Mesendoderm (in vitro differentiated cells): ENCODE results near the gene GADL1.

Source experiments
- DNase-seq: peaks from one replicate; pipeline ENCODE4 v3.0.0; 2013
- H2AK5ac ChIP-seq: 2 replicates; pipeline ENCODE4 v1.6.1; 2013; ENCODE audit warnings: low read length, inconsistent platforms
- H2BK120ac ChIP-seq: 2 replicates; pipeline ENCODE4 v1.6.1; 2013; ENCODE audit warnings: low read depth, mild to moderate bottlenecking, low read length, moderate library complexity, mixed read lengths
- H2BK15ac ChIP-seq: replicated peaks from 2 replicates; pipeline ENCODE4 v1.6.1; 2013; ENCODE audit warnings: low read depth, mild to moderate bottlenecking, moderate library complexity
- H2BK5ac ChIP-seq: 2 replicates; pipeline ENCODE4 v1.6.1; 2013; ENCODE audit warnings: low read length, inconsistent platforms
- H3K18ac ChIP-seq: 2 replicates; pipeline ENCODE4 v1.6.1; 2013; ENCODE audit warnings: mild to moderate bottlenecking, low read length, mixed read lengths
- H3K23ac ChIP-seq: one replicate; pipeline ENCODE4 v1.6.1; 2013; ENCODE audit warnings: low read length
- H3K27ac ChIP-seq: 2 replicates; pipeline ENCODE4 v1.5.1; 2013; ENCODE audit warnings: low read depth, mild to moderate bottlenecking, inconsistent platforms, low read length, moderate library complexity
- H3K27me3 ChIP-seq: 2 replicates; pipeline ENCODE4 v1.6.1; 2013; ENCODE audit warnings: low read length, control low read depth, mild to moderate bottlenecking, inconsistent platforms; ENCODE audit not compliant: insufficient read depth, poor library complexity
- H3K36me3 ChIP-seq: 2 replicates; pipeline ENCODE4 v1.6.1; 2013; ENCODE audit warnings: low read length, inconsistent platforms; ENCODE audit not compliant: control insufficient read depth, insufficient read depth
- H3K4ac ChIP-seq: one replicate; pipeline ENCODE4 v1.6.1; 2013; ENCODE audit warnings: low read depth, mild to moderate bottlenecking, low read length, moderate library complexity
- H3K4me1 ChIP-seq: 2 replicates; pipeline ENCODE4 v1.6.1; 2013; ENCODE audit warnings: low read depth, low read length, inconsistent platforms; ENCODE audit not compliant: control insufficient read depth
- H3K4me2 ChIP-seq: 2 replicates; pipeline ENCODE4 v1.6.1; 2013; ENCODE audit warnings: low read length
- H3K4me3 ChIP-seq: 2 replicates; pipeline ENCODE4 v1.5.1; 2013; ENCODE audit warnings: mild to moderate bottlenecking, low read length
- H3K56ac ChIP-seq: one replicate; pipeline ENCODE4 v1.6.1; 2013; ENCODE audit warnings: low read length
- H3K79me1 ChIP-seq: 2 replicates; pipeline ENCODE4 v1.6.1; 2013; ENCODE audit warnings: low read length, inconsistent platforms
- H3K79me2 ChIP-seq: 2 replicates; pipeline ENCODE4 v1.6.1; 2013; ENCODE audit warnings: mild to moderate bottlenecking, low read length; ENCODE audit not compliant: control insufficient read depth, insufficient read depth
- H3K9ac ChIP-seq: 2 replicates; pipeline ENCODE4 v1.6.1; 2013; ENCODE audit warnings: low read length, inconsistent platforms
- H4K5ac ChIP-seq: one replicate; pipeline ENCODE4 v1.6.1; 2013; ENCODE audit warnings: low read length
- H4K8ac ChIP-seq: one replicate; pipeline ENCODE4 v1.6.1; 2013; ENCODE audit warnings: low read depth, mild to moderate bottlenecking, control low read depth, low read length, moderate library complexity
- WGBS: extraction: QIAGEN DNeasy Blood & Tissue Kit; methylation state at CpG from one replicate; pipeline ENCODE4 v1.1.7; 2013; ENCODE audit warnings: low lambda C conversion rate, missing lambda C conversion rate; ENCODE audit not compliant: insufficient coverage; ENCODE audit errors: extremely low coverage; 5-methylcytosine and 5-hydroxymethylcytosine counted together

Gene GADL1

GRCh38 chr3:30707825-30708224, 186.6 kb downstream of the GADL1 start:
- H3K4me1 ChIP-seq, result no peaks in the 10 kb centered on the region
- no peak overlapping the region for H2BK15ac ChIP-seq
- H3K27ac ChIP-seq, result no peak overlapping the region
- H2BK120ac ChIP-seq, result no peak overlapping the region
- no peak overlapping the region for H3K23ac ChIP-seq
- DNase-seq, result no peak
- H3K4ac ChIP-seq, result no peak overlapping the region
- no peaks in the 10 kb centered on the region for H3K27me3 ChIP-seq
- no peak overlapping the region for H4K8ac ChIP-seq
- no peak overlapping the region for H2AK5ac ChIP-seq
- H3K79me1 ChIP-seq, result no peaks in the 10 kb centered on the region
- no peak overlapping the region for H4K5ac ChIP-seq
- H3K36me3 ChIP-seq, result no peaks in the 10 kb centered on the region
- no peak overlapping the region for H3K4me2 ChIP-seq
- H2BK5ac ChIP-seq, result no peak overlapping the region
- no peak overlapping the region for H3K9ac ChIP-seq
- H3K56ac ChIP-seq, result no peak overlapping the region
- H3K18ac ChIP-seq, result no peak overlapping the region
- no peak overlapping the region for H3K4me3 ChIP-seq
- WGBS, result no CpG with 5 or more reads among the region's 4 CpGs
- H3K79me2 ChIP-seq, result no peaks in the 10 kb centered on the region

- Histone ChIP-seq H3K79me1 (no peaks in the 10 kb centered on the region), H3K9ac (no peak overlapping the region), H2BK5ac (no peak overlapping the region), H2BK15ac (no peak overlapping the region), H3K4me1 (no peaks in the 10 kb centered on the region), H3K4ac (no peak overlapping the region), H3K36me3 (no peaks in the 10 kb centered on the region), H2AK5ac (no peak overlapping the region), H3K23ac (no peak overlapping the region), H4K5ac (no peak overlapping the region), H3K4me2 (no peak overlapping the region), H3K27ac (peak overlapping the region; percentile 22), H3K4me3 (no peak overlapping the region), H3K56ac (no peak overlapping the region), H3K27me3 (no peaks in the 10 kb centered on the region), H3K18ac (no peak overlapping the region), H2BK120ac (no peak overlapping the region), H4K8ac (no peak overlapping the region), H3K79me2 (no peaks in the 10 kb centered on the region)
- WGBS, result no CpG with 5 or more reads among the region's 9 CpGs
- peak; percentile 51 for DNase-seq
Observed at GRCh38 chr3:30704931-30705890, 189.2 kb downstream of the GADL1 start.

GRCh38 chr3:30702828-30703397, 191.5 kb downstream of the GADL1 start:
- WGBS, result no CpG with 5 or more reads among the region's 2 CpGs
- H4K5ac ChIP-seq, result no peak overlapping the region
- no peak overlapping the region for H4K8ac ChIP-seq
- no peaks in the 10 kb centered on the region for H3K79me2 ChIP-seq
- no peak overlapping the region for H3K4me3 ChIP-seq
- no peak for DNase-seq
- H2BK15ac ChIP-seq, result no peak overlapping the region
- H3K79me1 ChIP-seq, result no peaks in the 10 kb centered on the region
- no peaks in the 10 kb centered on the region for H3K27me3 ChIP-seq
- no peak overlapping the region for H3K9ac ChIP-seq
- H2BK120ac ChIP-seq, result no peak overlapping the region
- H3K23ac ChIP-seq, result no peak overlapping the region
- no peak overlapping the region for H2AK5ac ChIP-seq
- H3K36me3 ChIP-seq, result no peaks in the 10 kb centered on the region
- H3K18ac ChIP-seq, result no peak overlapping the region
- no peak overlapping the region for H3K4me2 ChIP-seq
- no peak overlapping the region for H3K56ac ChIP-seq
- no peak overlapping the region for H2BK5ac ChIP-seq
- H3K4ac ChIP-seq, result no peak overlapping the region
- H3K4me1 ChIP-seq, result no peaks in the 10 kb centered on the region
- no peak overlapping the region for H3K27ac ChIP-seq

- Histone ChIP-seq H2BK15ac (no peak overlapping the region), H3K79me1 (no peaks in the 10 kb centered on the region), H3K36me3 (no peaks in the 10 kb centered on the region), H3K27me3 (no peaks in the 10 kb centered on the region), H3K4me1 (no peaks in the 10 kb centered on the region), H3K56ac (no peak overlapping the region), H4K8ac (no peak overlapping the region), H3K4ac (no peak overlapping the region), H3K4me3 (no peak overlapping the region), H3K27ac (no peak overlapping the region), H3K4me2 (no peak overlapping the region), H2BK120ac (no peak overlapping the region), H3K18ac (no peak overlapping the region), H2BK5ac (no peak overlapping the region), H4K5ac (no peak overlapping the region), H3K79me2 (no peaks in the 10 kb centered on the region), H3K23ac (no peak overlapping the region), H3K9ac (no peak overlapping the region), H2AK5ac (no peak overlapping the region)
- no peak for DNase-seq
Observed at GRCh38 chr3:30702038-30702827, 192.2 kb downstream of the GADL1 start.

GRCh38 chr3:30700702-30701321, 193.6 kb downstream of the GADL1 start:
- H3K36me3 ChIP-seq, result no peaks in the 10 kb centered on the region
- no peak overlapping the region for H2BK120ac ChIP-seq
- no peak overlapping the region for H3K4ac ChIP-seq
- no peak overlapping the region for H4K8ac ChIP-seq
- H3K79me2 ChIP-seq, result no peaks in the 10 kb centered on the region
- no CpG with 5 or more reads among the region's 3 CpGs for WGBS
- H3K27ac ChIP-seq, result no peak overlapping the region
- no peaks in the 10 kb centered on the region for H3K4me1 ChIP-seq
- H3K9ac ChIP-seq, result no peak overlapping the region
- no peak overlapping the region for H2BK15ac ChIP-seq
- no peak overlapping the region for H2BK5ac ChIP-seq
- H3K4me3 ChIP-seq, result no peak overlapping the region
- no peaks in the 10 kb centered on the region for H3K79me1 ChIP-seq
- no peak overlapping the region for H3K23ac ChIP-seq
- H4K5ac ChIP-seq, result no peak overlapping the region
- no peak overlapping the region for H3K56ac ChIP-seq
- no peak overlapping the region for H3K4me2 ChIP-seq
- H3K27me3 ChIP-seq, result no peaks in the 10 kb centered on the region
- no peak overlapping the region for H3K18ac ChIP-seq
- H2AK5ac ChIP-seq, result no peak overlapping the region
- no peak for DNase-seq
